Central memory CD8-positive, alpha-beta T cell (primary cell): ENCODE results near the gene LMO1.

ENCODE experiments used
- ATAC-seq: fragments of 150-1000 bp; cut with Tn5 transposase; replicated peaks from 2 replicates; pipeline ENCODE4 v1.10.0; 2022; ENCODE audit warnings: mild to moderate bottlenecking, moderate FRiP score, moderate number of reproducible peaks; ENCODE audit not compliant: poor library complexity, severe bottlenecking; ENCODE audit errors: extremely low read depth
- DNase-seq, 2 donors: peaks; one replicate each; pipeline ENCODE4 v3.0.0; 2021; ENCODE audit warnings: low spot score in 2 of 2
- H3K27ac Mint-ChIP-seq: one replicate; pipeline ENCODE4 v1.8.0; 2022; ENCODE audit warnings: low read depth, mild to moderate bottlenecking, moderate library complexity, mixed read lengths
- H3K27me3 Mint-ChIP-seq: one replicate; pipeline ENCODE4 v1.8.0; 2022; ENCODE audit warnings: mixed read lengths
- H3K36me3 Mint-ChIP-seq: one replicate; pipeline ENCODE4 v1.8.0; 2022; ENCODE audit warnings: mild to moderate bottlenecking, moderate library complexity, mixed read lengths; ENCODE audit not compliant: insufficient read depth
- H3K4me1 Mint-ChIP-seq: one replicate; pipeline ENCODE4 v1.8.0; 2022; ENCODE audit warnings: mixed read lengths
- H3K4me3 Mint-ChIP-seq: one replicate; pipeline ENCODE4 v1.8.0; 2022; ENCODE audit warnings: mild to moderate bottlenecking, moderate library complexity, mixed read lengths
- H3K9me3 Mint-ChIP-seq: one replicate; pipeline ENCODE4 v1.8.0; 2022; ENCODE audit warnings: mixed read lengths

LMO1 gene

GRCh38 chr11:8267280-8267679 lies 3.6 kb upstream of the LMO1 start:
- DNase-seq, result no peak
- Mint-ChIP-seq H3K4me1 (peaks cover 13% of the 10 kb centered on the region), H3K9me3 (no peaks in the 10 kb centered on the region), H3K27me3 (peaks cover 83% of the 10 kb centered on the region), H3K4me3 (no peak overlapping the region), H3K27ac (no peak overlapping the region), H3K36me3 (no peaks in the 10 kb centered on the region)
- ATAC-seq, result no peak

DNA sequence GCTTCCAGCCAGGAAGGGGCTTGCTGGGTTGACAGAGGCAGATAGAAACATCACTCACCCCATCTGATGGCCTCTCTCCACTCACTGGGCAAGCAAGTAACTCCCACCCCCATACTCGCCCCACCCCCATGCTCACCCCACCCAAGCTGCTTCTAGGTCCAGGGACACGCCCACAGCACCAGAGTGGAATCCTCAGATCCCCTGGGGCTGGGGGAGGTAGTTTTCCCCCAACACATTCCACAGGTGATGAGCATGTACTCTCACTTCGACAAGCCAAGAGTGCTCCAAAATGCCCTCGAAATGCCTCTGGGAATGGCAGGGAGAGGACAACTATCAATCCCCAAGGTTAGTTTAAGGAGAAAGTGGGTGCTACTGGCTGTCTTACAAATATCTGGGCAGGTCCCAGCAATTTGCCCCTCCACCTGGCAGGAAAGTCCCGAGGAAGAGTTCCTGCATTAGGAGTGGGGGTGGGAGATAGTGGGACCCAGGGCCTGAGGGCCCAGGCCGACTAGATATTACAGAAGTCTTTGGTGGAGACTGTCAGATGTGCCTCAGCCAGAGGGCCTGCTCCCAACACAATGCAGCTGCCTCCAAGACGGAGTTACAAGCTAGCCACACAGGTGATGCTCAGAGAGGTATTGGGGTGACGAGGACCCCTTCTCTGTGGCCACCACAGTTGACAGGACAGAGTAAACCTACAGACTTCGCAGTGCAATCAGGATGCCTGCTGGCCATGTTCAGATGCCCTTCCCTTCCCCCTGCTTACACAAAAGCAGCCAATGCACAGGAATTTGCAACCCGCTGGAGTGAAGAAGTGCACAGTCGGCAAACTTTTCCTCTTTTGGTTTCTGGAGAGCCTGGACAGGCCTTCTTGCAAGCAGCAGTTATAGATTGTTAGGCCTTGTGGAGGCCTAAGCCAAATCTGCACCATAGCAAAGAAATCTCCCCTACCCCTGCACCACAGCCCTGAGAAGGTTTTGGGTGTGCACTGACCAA lies 2.9 kb upstream of the LMO1 start:
- ATAC-seq, result no peak
- H3K36me3 Mint-ChIP-seq, result no peaks in the 10 kb centered on the region
- DNase-seq, result no peak
- H3K9me3 Mint-ChIP-seq, result no peaks in the 10 kb centered on the region
- H3K27me3 Mint-ChIP-seq, result peaks cover 83% of the 10 kb centered on the region
- H3K27ac Mint-ChIP-seq, result no peak overlapping the region
- peaks cover 13% of the 10 kb centered on the region for H3K4me1 Mint-ChIP-seq
- H3K4me3 Mint-ChIP-seq, result no peak overlapping the region

GRCh38 chr11:8265681-8266241 lies 2.1 kb upstream of the LMO1 start:
- no peak for ATAC-seq
- Mint-ChIP-seq H3K27me3 (peaks cover 83% of the 10 kb centered on the region), H3K27ac (no peak overlapping the region), H3K9me3 (no peaks in the 10 kb centered on the region), H3K4me1 (peaks cover 13% of the 10 kb centered on the region), H3K4me3 (no peak overlapping the region), H3K36me3 (no peaks in the 10 kb centered on the region)
- no peak for DNase-seq

- Mint-ChIP-seq H3K27me3 (peaks cover 87% of the 10 kb centered on the region), H3K27ac (no peak overlapping the region), H3K9me3 (no peaks in the 10 kb centered on the region), H3K4me1 (peaks cover 13% of the 10 kb centered on the region), H3K4me3 (peak overlapping the region; percentile 63), H3K36me3 (no peaks in the 10 kb centered on the region)
- peak; percentile 17 for ATAC-seq
- DNase-seq, result no peak
Measured at GRCh38 chr11:8263109-8263768, 439 bp downstream of the LMO1 start.

DNA sequence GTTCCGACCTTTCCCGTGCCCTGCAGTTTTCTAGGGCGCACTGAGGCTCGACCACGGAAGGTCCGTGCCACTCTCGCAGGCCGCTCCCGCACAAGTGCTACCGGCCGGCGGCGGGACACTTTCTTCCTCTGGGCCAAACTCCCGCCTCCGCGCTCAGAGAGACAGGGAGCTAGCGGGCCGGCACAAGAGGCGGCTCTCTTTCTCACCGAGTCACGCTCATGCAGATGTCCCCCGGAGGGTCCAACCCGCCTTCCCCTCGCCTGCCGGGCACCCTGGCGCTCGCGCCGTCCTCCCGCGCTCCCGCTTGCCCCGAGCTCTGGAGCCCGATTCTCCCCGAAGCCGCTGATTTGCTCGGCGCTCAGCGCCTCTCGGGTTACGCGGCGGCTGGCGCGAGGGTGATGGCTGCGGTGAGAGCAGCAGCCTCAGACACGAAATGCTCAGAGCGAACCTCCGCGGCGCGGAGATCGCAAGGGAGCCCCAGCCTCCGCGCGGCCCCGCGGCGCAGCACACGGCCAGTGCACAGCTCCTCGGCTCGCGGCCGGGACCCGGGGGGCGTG lies 1.0 kb downstream of the LMO1 start:
- Mint-ChIP-seq H3K27ac (no peak overlapping the region), H3K36me3 (no peaks in the 10 kb centered on the region), H3K9me3 (no peaks in the 10 kb centered on the region), H3K4me3 (peak overlapping the region; percentile 63), H3K27me3 (peaks cover 93% of the 10 kb centered on the region), H3K4me1 (peaks cover 13% of the 10 kb centered on the region)
- DNase-seq (no peak), ATAC-seq (peak; percentile 38)

GRCh38 chr11:8261921-8262551 lies 1.6 kb downstream of the LMO1 start:
- Mint-ChIP-seq H3K27ac (no peak overlapping the region), H3K9me3 (no peaks in the 10 kb centered on the region), H3K4me3 (no peak overlapping the region), H3K4me1 (peaks cover 13% of the 10 kb centered on the region), H3K36me3 (no peaks in the 10 kb centered on the region), H3K27me3 (peaks cover 89% of the 10 kb centered on the region)
- DNase-seq (no peak), ATAC-seq (no peak)

GRCh38 chr11:8261291-8261690 lies 2.4 kb downstream of the LMO1 start:
- Mint-ChIP-seq H3K9me3 (no peaks in the 10 kb centered on the region), H3K36me3 (no peaks in the 10 kb centered on the region), H3K27ac (no peak overlapping the region), H3K27me3 (peaks cover 82% of the 10 kb centered on the region), H3K4me3 (no peak overlapping the region), H3K4me1 (peaks cover 13% of the 10 kb centered on the region)
- ATAC-seq (no peak), DNase-seq (no peak)

- H3K4me1 Mint-ChIP-seq, result peaks cover 13% of the 10 kb centered on the region
- H3K27ac Mint-ChIP-seq, result no peak overlapping the region
- peaks cover 73% of the 10 kb centered on the region for H3K27me3 Mint-ChIP-seq
- no peaks in the 10 kb centered on the region for H3K36me3 Mint-ChIP-seq
- ATAC-seq (no peak), DNase-seq (no peak)
- no peak overlapping the region for H3K4me3 Mint-ChIP-seq
- no peaks in the 10 kb centered on the region for H3K9me3 Mint-ChIP-seq
Measured at GRCh38 chr11:8260202-8260966, 3.3 kb downstream of the LMO1 start.

DNA sequence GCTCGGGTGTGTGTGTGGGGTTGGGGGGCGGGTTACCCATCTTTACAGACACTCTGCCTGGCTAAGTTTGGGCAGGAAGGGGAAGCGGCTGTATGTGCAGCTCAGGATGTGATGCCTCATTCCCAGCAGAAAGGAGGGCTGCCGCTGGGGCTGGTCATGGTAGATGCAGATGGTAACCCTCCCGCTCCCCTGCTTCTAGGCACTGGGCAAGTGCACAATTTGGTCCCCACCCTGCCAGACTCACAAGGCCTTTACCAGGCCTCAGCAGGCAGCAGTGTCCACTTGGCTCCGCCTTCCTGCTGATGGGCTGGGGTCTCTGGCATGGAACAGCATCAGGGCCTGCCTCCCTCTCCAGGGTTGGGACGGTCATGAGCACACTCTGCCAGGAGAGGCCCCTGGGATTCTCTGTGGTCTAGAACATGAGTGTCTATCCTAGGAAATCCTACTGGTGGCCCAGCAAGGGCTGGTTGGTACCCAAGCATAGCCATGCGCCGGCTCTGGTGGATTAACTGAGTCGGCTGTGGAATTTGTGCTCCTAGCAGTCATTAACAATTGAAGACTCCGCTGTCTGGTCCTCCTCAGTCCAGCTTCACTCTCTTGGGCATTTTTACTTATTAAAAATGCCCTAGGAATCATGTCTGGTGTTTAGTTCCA lies 4.2 kb downstream of the LMO1 start:
- Mint-ChIP-seq H3K36me3 (no peaks in the 10 kb centered on the region), H3K27me3 (peaks cover 63% of the 10 kb centered on the region), H3K27ac (no peak overlapping the region), H3K9me3 (no peaks in the 10 kb centered on the region), H3K4me1 (peaks cover 11% of the 10 kb centered on the region), H3K4me3 (no peak overlapping the region)
- no peak for DNase-seq
- ATAC-seq, result no peak

DNA sequence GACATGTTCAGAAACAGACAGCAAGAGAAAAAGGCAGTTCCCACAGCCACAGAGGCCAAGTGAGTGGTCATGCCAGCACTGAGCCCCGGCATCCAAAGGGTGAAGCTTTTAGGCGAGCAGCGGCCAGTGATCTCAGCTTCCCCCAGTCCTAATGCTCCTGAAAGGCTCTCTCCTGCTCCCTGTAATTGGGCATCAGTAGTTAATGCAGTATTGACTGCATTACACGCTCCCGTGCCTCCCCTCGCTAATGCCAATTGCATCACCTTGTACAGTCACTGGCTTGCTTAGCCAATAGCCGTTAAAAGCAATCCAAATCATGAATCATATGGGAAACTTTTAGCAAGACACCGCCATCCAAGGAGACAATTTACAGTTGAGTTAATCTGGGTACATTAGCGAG lies 4.9 kb downstream of the LMO1 start:
- Mint-ChIP-seq H3K4me3 (no peak overlapping the region), H3K9me3 (no peaks in the 10 kb centered on the region), H3K27me3 (peaks cover 57% of the 10 kb centered on the region), H3K27ac (no peak overlapping the region), H3K36me3 (no peaks in the 10 kb centered on the region), H3K4me1 (peaks cover 5% of the 10 kb centered on the region)
- ATAC-seq, result no peak
- DNase-seq, result no peak

DNA sequence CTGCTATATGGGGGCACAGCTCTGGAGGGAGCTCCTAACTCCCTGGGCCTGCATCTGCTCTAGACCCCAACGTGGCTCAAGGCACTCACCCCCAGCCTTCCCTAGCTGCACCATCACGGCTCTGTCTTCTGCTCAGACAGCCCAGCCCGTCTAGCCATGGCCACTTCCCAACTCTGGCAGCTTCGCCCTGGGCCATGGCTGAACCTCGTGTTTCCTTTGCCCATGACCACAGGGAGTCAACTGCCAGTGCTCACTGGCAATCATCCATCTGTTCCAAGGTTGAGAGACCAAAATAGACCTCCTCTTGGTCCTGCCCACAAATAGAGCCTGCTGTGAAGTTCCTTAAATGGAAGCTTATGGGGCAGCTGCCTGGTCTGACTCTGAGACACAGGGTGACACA lies 5.4 kb downstream of the LMO1 start:
- Mint-ChIP-seq H3K4me1 (no peaks in the 10 kb centered on the region), H3K27me3 (peaks cover 52% of the 10 kb centered on the region), H3K4me3 (no peak overlapping the region), H3K9me3 (no peaks in the 10 kb centered on the region), H3K27ac (no peak overlapping the region), H3K36me3 (no peaks in the 10 kb centered on the region)
- no peak for ATAC-seq
- DNase-seq, result no peak
